HUES64 (cell line): ENCODE results near the gene DPPA3.
A peak's percentile ranks its signal among the peaks of the same experiment; 100 is the strongest.

Experiments
- H3K27ac ChIP-seq: 2 replicates; pipeline ENCODE4 v1.7.0; 2013; ENCODE audit warnings: low read depth, low read length, inconsistent platforms
- H3K27me3 ChIP-seq: 2 replicates; pipeline ENCODE4 v1.6.1; 2013; ENCODE audit warnings: mild to moderate bottlenecking, low read length; ENCODE audit not compliant: insufficient read depth
- H3K36me3 ChIP-seq: 2 replicates; pipeline ENCODE4 v1.6.1; 2013; ENCODE audit warnings: mild to moderate bottlenecking, low read length; ENCODE audit not compliant: insufficient read depth
- H3K4me1 ChIP-seq: 2 replicates; pipeline ENCODE4 v1.6.1; 2013; ENCODE audit warnings: mild to moderate bottlenecking, low read length, moderate library complexity; ENCODE audit not compliant: insufficient read depth
- H3K4me3 ChIP-seq: 2 replicates; pipeline ENCODE4 v1.5.1; 2013; ENCODE audit warnings: mild to moderate bottlenecking, low read length, moderate library complexity
- H3K9ac ChIP-seq: 2 replicates; pipeline ENCODE4 v1.6.1; 2013; ENCODE audit warnings: mild to moderate bottlenecking, low read depth, low read length
- H3K9me3 ChIP-seq: 2 replicates; pipeline ENCODE4 v1.6.1; 2013; ENCODE audit warnings: low read depth, low read length; ENCODE audit not compliant: insufficient read depth
- WGBS: fragments of 150-250, 120-280 bp; methylation state at CpG from one replicate; pipeline ENCODE4 v1.1.7; 2013; ENCODE audit warnings: missing lambda C conversion rate; 5-methylcytosine and 5-hydroxymethylcytosine counted together

The DPPA3 gene

DNA sequence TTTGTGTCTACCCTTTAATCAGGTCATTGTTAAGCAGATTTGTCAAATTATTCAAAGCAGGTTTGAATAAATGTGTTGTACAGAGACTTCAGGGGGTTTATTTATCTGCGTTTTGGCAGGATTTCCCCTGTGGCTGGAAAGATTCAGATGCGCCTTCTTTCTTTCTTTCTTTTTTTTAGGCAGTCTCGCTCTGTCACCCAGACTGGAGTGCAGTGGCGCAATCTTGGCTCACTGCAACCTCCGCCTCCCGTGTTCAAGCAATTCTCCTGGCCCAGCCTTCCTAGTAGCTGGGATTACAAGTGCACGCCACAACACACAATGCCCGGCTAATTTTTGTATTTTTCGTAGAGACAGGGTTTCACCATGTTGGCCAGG is 47.5 kb downstream of the DPPA3 start:
- Histone ChIP-seq H3K9ac (no peak overlapping the region), H3K9me3 (no peaks in the 10 kb centered on the region), H3K36me3 (no peaks in the 10 kb centered on the region), H3K4me1 (peaks cover 17% of the 10 kb centered on the region), H3K27ac (peak overlapping the region; percentile 76; the same call in 1 of the 2 replicates), H3K4me3 (0 out of 2 replicates have a peak overlapping the region, but pooled peaks have one; percentile 20), H3K27me3 (no peaks in the 10 kb centered on the region)
- WGBS = 64% methylated on average over 9 of the region's 9 CpGs
